Kidney (tissue), 14 donors: ENCODE measurements around the gene UST. TPM values are rescaled to one million over a fixed set of nuclear protein-coding genes. Genes with fewer than 3 reads are reported as not detected.

Experiments
- DNase-seq, 5 donors: peaks; one replicate each; pipeline ENCODE4 v3.0.0-alpha.2; 2013 to 2020
- FAIRE-seq: peaks from 2 replicates; lab custom pipeline; 2012; peaks lifted over from hg19 to GRCh38; lab: Jason Lieb, UNC
- H3K27ac ChIP-seq, 2 donors: one replicate each; pipeline ENCODE4 v1.7.0; 2013; ENCODE audit warnings: low read depth in 2 of 2, low read length in 2 of 2, inconsistent platforms in 1 of 2
- H3K27me3 ChIP-seq: one replicate; pipeline ENCODE4 v1.7.1; 2013; ENCODE audit warnings: low read length, inconsistent platforms; ENCODE audit not compliant: control insufficient read depth, insufficient read depth
- H3K36me3 ChIP-seq, 3 donors: one replicate each; pipeline versions ENCODE4 v1.7.0 to v1.7.1; 2013; ENCODE audit warnings: low read length in 3 of 3, control low read depth in 1 of 3, inconsistent platforms in 1 of 3; ENCODE audit not compliant: insufficient read depth in 3 of 3, control insufficient read depth in 2 of 3
- H3K4me1 ChIP-seq, 3 donors: one replicate each; pipeline versions ENCODE4 v1.7.0 to v1.7.1; 2013; ENCODE audit warnings: low read length in 3 of 3, inconsistent platforms in 1 of 3, low read depth in 1 of 3; ENCODE audit not compliant: control insufficient read depth in 2 of 3, insufficient read depth in 2 of 3
- H3K4me3 ChIP-seq, 3 donors: one replicate each; pipeline versions ENCODE4 v1.7.0 to v1.8.1; 2013; ENCODE audit warnings: low read length in 3 of 3, control low read depth in 1 of 3, inconsistent platforms in 1 of 3
- H3K9ac ChIP-seq, 3 donors: one replicate each; pipeline versions ENCODE4 v1.7.0 to v1.7.1; 2013; ENCODE audit warnings: low read length in 3 of 3, control low read depth in 1 of 3, inconsistent platforms in 1 of 3
- H3K9me3 ChIP-seq, 3 donors: one replicate each; pipeline versions ENCODE4 v1.7.0 to v1.7.1; 2013; ENCODE audit warnings: low read length in 3 of 3, control low read depth in 1 of 3, inconsistent platforms in 1 of 3; ENCODE audit not compliant: control insufficient read depth in 2 of 3, insufficient read depth in 1 of 3
- intact Hi-C: fragments of 100-400 bp; cut with DNase I; formaldehyde crosslinking; loops from one replicate; pipeline ENCODE4 v1.11.1; 2022
- polyA plus RNA-seq: library from polyadenylated mRNA; stranded (reverse); fragments of 350-450 nt; fragmentation: Illumina TruSeq; extraction: RNeasy Lipid Tissue Mini Kit (QIAGEN cat#74804); gene quantifications from one replicate; pipeline ENCODE4 v1.2.3, GENCODE V29; 2014; ENCODE audit warnings: low read depth, low replicate concordance; ENCODE audit not compliant: insufficient read depth
- total RNA-seq: library from RNA; stranded (reverse); fragmentation: NEBNext Ultra II Directional; extraction: Animal tissue kit (Norgen Biotek cat#: 25700); gene quantifications from one replicate; pipeline ENCODE4 v1.2.1, GENCODE V29; 2021
- TF ChIP-seq, protein P1 (sequence below): IDR thresholded peaks from 3 replicates; pipeline ENCODE4 v1.5.1; 2012; ENCODE audit warnings: mild to moderate bottlenecking, moderate library complexity, borderline replicate concordance; ENCODE audit not compliant: insufficient read depth; ENCODE audit errors: extremely low read depth
- donor health status: control.
- donor health status: control.
- donor health status: control.
- donor health status: control.
- donor health status: control.
- donor health status: DM: yes; HTN: yes; CAD: no.
- donor health status: Normal renal cell carcinoma (clear cell type).

Gene UST
- total and polyA plus RNA-seq, 2 donors from 2014 or later: 3.2 to 4.2 TPM

DNA sequence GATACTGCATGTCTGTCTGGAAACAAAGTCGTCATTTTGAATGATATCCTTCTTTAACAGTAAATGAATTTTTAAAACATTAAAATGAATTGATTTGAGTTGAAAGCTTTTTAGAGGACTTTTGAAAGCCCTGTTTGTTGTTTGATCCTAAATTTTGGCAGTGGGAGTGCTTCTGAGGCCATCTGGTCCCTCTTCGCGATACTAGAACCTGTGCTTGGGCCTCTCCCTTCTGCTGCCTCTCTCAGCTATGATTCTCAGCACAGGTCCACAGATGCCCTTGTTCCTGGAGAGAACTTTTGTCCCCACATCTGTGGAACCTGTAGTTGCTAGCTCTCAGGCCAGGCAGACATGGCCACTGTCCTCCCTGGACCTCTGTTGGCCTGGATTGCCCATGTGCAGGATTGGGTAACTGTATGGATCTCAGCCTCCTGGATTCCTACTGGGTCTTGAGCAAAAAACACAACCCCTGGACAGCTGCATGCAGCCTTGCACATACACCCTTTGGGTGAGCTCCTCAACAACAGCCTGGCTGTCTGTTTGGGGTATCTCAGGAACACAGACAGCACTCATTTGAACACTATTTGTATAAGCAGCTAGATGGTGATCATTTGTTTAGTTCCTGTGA is 21.9 kb downstream of the UST start:
- intact Hi-C loops: no loop called here
- H3K9me3 ChIP-seq: no peaks in the 10 kb centered on the region
- no peaks in the 10 kb centered on the region for H3K27me3 ChIP-seq
- no peak for DNase-seq
- no peak overlapping the region for H3K4me3 ChIP-seq
- no peak overlapping the region for H3K9ac ChIP-seq
- TF ChIP-seq, protein P1, sequence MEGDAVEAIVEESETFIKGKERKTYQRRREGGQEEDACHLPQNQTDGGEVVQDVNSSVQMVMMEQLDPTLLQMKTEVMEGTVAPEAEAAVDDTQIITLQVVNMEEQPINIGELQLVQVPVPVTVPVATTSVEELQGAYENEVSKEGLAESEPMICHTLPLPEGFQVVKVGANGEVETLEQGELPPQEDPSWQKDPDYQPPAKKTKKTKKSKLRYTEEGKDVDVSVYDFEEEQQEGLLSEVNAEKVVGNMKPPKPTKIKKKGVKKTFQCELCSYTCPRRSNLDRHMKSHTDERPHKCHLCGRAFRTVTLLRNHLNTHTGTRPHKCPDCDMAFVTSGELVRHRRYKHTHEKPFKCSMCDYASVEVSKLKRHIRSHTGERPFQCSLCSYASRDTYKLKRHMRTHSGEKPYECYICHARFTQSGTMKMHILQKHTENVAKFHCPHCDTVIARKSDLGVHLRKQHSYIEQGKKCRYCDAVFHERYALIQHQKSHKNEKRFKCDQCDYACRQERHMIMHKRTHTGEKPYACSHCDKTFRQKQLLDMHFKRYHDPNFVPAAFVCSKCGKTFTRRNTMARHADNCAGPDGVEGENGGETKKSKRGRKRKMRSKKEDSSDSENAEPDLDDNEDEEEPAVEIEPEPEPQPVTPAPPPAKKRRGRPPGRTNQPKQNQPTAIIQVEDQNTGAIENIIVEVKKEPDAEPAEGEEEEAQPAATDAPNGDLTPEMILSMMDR: no peak
- peaks cover 0 to 2% (median 0%) of the 10 kb centered on the region in 3 donors for H3K4me1 ChIP-seq
- no peak for FAIRE-seq
- no peaks in the 10 kb centered on the region for H3K36me3 ChIP-seq
- H3K27ac ChIP-seq: no peak overlapping the region

DNA sequence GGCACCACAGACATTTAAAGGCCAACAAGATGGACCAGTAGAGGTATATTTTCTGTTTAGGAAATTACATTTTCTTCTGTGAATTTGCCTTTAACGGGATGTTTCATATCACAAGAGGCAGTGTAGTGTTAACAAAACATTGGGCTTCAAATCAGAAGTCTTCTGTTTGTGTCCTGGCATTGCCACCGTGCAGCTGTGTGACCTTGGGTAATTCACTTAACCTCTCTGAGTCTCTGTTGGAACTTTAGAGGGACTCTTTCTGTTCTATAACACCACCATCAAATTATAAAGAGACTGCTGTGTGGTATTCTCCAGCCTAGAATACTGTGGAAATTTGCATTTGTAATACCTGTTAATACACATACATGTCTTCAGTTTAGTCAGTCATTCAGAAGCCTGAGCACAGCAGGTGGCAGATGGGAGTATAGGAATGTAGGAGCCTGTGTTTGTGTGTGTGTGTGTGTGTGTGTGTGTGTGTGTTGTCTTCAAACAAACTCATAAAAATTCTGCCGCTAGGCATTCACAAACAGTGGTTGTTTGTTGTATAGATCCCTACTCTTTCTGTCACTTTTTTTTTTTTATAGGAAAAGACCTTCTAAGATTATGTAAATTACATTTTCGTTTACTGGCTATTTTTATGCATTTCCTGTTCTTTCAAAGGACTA is 22.6 kb downstream of the UST start:
- intact Hi-C loops: no loop called here
- no peaks in the 10 kb centered on the region for H3K27me3 ChIP-seq
- DNase-seq (no peak), FAIRE-seq (no peak)
- peaks cover 0 to 2% (median 0%) of the 10 kb centered on the region in 3 donors for H3K4me1 ChIP-seq
- H3K4me3 ChIP-seq: no peak overlapping the region
- no peak overlapping the region for H3K27ac ChIP-seq
- H3K9ac ChIP-seq: no peak overlapping the region
- H3K36me3 ChIP-seq: no peaks in the 10 kb centered on the region
- no peaks in the 10 kb centered on the region for H3K9me3 ChIP-seq
- TF ChIP-seq, protein P1: no peak

- FAIRE-seq (no peak), DNase-seq (no peak)
- no peaks in the 10 kb centered on the region for H3K27me3 ChIP-seq
- H3K27ac ChIP-seq: no peak overlapping the region
- H3K36me3 ChIP-seq: no peaks in the 10 kb centered on the region
- intact Hi-C loops: no loop called here
- H3K4me1 ChIP-seq: peaks cover 0 to 2% (median 0%) of the 10 kb centered on the region in 3 donors
- no peak overlapping the region for H3K4me3 ChIP-seq
- H3K9me3 ChIP-seq: no peaks in the 10 kb centered on the region
- H3K9ac ChIP-seq: no peak overlapping the region
- TF ChIP-seq, protein P1: no peak
Observed at GRCh38 chr6:148770408-148771211, 23.8 kb downstream of the UST start.
